ENCODE results near the gene PLPPR5.

- TF ChIP-seq CTCF (IDR thresholded peaks at IDR 0.05), result no peak
- no peak for TF ChIP-seq EZH2 (IDR thresholded peaks at IDR 0.05)
- TF ChIP-seq EZH2phosphoT487 (IDR thresholded peaks at IDR 0.05), result no peak
These were observed 37.5 kb downstream of the PLPPR5 start for GRCh38 chr1:98967122-98967521.
